ENCODE results near the gene PKNOX2. TPM values are rescaled to one million over a fixed set of nuclear protein-coding genes. Genes with fewer than 3 reads are reported as not detected.

Gene PKNOX2
- total RNA-seq, 1 donor from 2014 or later, result 41.8 TPM

GRCh38 chr11:125201525-125202141 is 37.1 kb downstream of the PKNOX2 start:
- peak; percentile 26 for DNase-seq (ENCODE audit: low spot score)
- H3K36me3 Mint-ChIP-seq (ENCODE audit: low read depth, unreplicated experiment), result peaks cover 25% of the 10 kb centered on the region
- peak overlapping the region; percentile 47 for H3K4me3 Mint-ChIP-seq (ENCODE audit: unreplicated experiment)
- peak overlapping the region; percentile 92 for H3K27ac Mint-ChIP-seq (ENCODE audit: unreplicated experiment)
- peaks cover 65% of the 10 kb centered on the region for H3K4me1 Mint-ChIP-seq (ENCODE audit: unreplicated experiment)
- H3K27me3 Mint-ChIP-seq (ENCODE audit: unreplicated experiment), result peaks cover 6% of the 10 kb centered on the region
- TF ChIP-seq CTCF (IDR thresholded peaks at IDR 0.05; ENCODE audit: unreplicated experiment), result no peak
- H3K9me3 Mint-ChIP-seq (ENCODE audit: unreplicated experiment), result no peaks in the 10 kb centered on the region

GRCh38 chr11:125202362-125202880 is 37.9 kb downstream of the PKNOX2 start:
- peaks cover 65% of the 10 kb centered on the region for H3K4me1 Mint-ChIP-seq (ENCODE audit: unreplicated experiment)
- H3K27ac Mint-ChIP-seq (ENCODE audit: unreplicated experiment), result no peak overlapping the region
- H3K27me3 Mint-ChIP-seq (ENCODE audit: unreplicated experiment), result peaks cover 6% of the 10 kb centered on the region
- no peaks in the 10 kb centered on the region for H3K9me3 Mint-ChIP-seq (ENCODE audit: unreplicated experiment)
- no peak for DNase-seq (ENCODE audit: low spot score)
- H3K36me3 Mint-ChIP-seq (ENCODE audit: low read depth, unreplicated experiment), result peaks cover 25% of the 10 kb centered on the region
- H3K4me3 Mint-ChIP-seq (ENCODE audit: unreplicated experiment), result no peak overlapping the region
- TF ChIP-seq CTCF (IDR thresholded peaks at IDR 0.05; ENCODE audit: unreplicated experiment), result no peak

GRCh38 chr11:125202977-125203376 is 38.4 kb downstream of the PKNOX2 start:
- DNase-seq (ENCODE audit: low spot score), result no peak
- H3K4me1 Mint-ChIP-seq (ENCODE audit: unreplicated experiment), result peaks cover 62% of the 10 kb centered on the region
- H3K9me3 Mint-ChIP-seq (ENCODE audit: unreplicated experiment), result no peaks in the 10 kb centered on the region
- peaks cover 6% of the 10 kb centered on the region for H3K27me3 Mint-ChIP-seq (ENCODE audit: unreplicated experiment)
- TF ChIP-seq CTCF (IDR thresholded peaks at IDR 0.05; ENCODE audit: unreplicated experiment), result no peak
- no peak overlapping the region for H3K4me3 Mint-ChIP-seq (ENCODE audit: unreplicated experiment)
- H3K36me3 Mint-ChIP-seq (ENCODE audit: low read depth, unreplicated experiment), result peaks cover 25% of the 10 kb centered on the region
- no peak overlapping the region for H3K27ac Mint-ChIP-seq (ENCODE audit: unreplicated experiment)

- DNase-seq (ENCODE audit: low spot score), result no peak
- Mint-ChIP-seq H3K4me3 (ENCODE audit: unreplicated experiment) (no peak overlapping the region), H3K9me3 (ENCODE audit: unreplicated experiment) (no peaks in the 10 kb centered on the region), H3K27me3 (ENCODE audit: unreplicated experiment) (peaks cover 2% of the 10 kb centered on the region), H3K36me3 (ENCODE audit: low read depth, unreplicated experiment) (peaks cover 18% of the 10 kb centered on the region), H3K27ac (ENCODE audit: unreplicated experiment) (no peak overlapping the region), H3K4me1 (ENCODE audit: unreplicated experiment) (peaks cover 38% of the 10 kb centered on the region)
- TF ChIP-seq CTCF (IDR thresholded peaks at IDR 0.05; ENCODE audit: unreplicated experiment), result no peak
These were observed 43.4 kb downstream of the PKNOX2 start for GRCh38 chr11:125207866-125208425.

- Mint-ChIP-seq H3K4me3 (ENCODE audit: unreplicated experiment) (no peak overlapping the region), H3K9me3 (ENCODE audit: unreplicated experiment) (no peaks in the 10 kb centered on the region), H3K27ac (ENCODE audit: unreplicated experiment) (no peak overlapping the region), H3K4me1 (ENCODE audit: unreplicated experiment) (peaks cover 38% of the 10 kb centered on the region), H3K27me3 (ENCODE audit: unreplicated experiment) (no peaks in the 10 kb centered on the region), H3K36me3 (ENCODE audit: low read depth, unreplicated experiment) (peaks cover 16% of the 10 kb centered on the region)
- TF ChIP-seq CTCF (IDR thresholded peaks at IDR 0.05; ENCODE audit: unreplicated experiment), result no peak
- DNase-seq (ENCODE audit: low spot score), result no peak
These were observed 45.5 kb downstream of the PKNOX2 start for GRCh38 chr11:125210066-125210465.

All from endothelial cell (in vitro differentiated cells).